HCT116 (cell line): Measurements from ENCODE around the gene ZSCAN21. TPM values are rescaled to one million over a fixed set of nuclear protein-coding genes. Genes with fewer than 3 reads are reported as not detected.

ENCODE experiments used
- ATAC-seq: fragments of 200-7000 bp; cut with Tn5 transposase; 2 replicates; pipeline ENCODE4 v1.9.1; 2020; ENCODE audit warnings: mild to moderate bottlenecking, moderate library complexity
- BruUV-seq: library from RNA; stranded (reverse); fragments of 400-500 nt; replicated peaks from 2 replicates; lab custom pipeline; 2021; lab: Mats Ljungman, UMichigan
- CTCF ChIA-PET: fragments of 300-600 bp; sonication (Branson Sonifier 250); formaldehyde crosslinking; loops from one replicate; lab custom pipeline; 2021; ENCODE audit warnings: antibody characterized with exemption; lab: Charles Lee
- POLR2A ChIA-PET: fragments of 300-600, 350-600 bp; sonication (Branson Sonifier 250); formaldehyde crosslinking; loops from one replicate; lab custom pipeline; 2021; ENCODE audit warnings: antibody characterized with exemption; lab: Charles Lee
- RAD21 ChIA-PET, 2 experiments: fragments of 300-600 bp; sonication (Branson Sonifier 250); formaldehyde crosslinking; loops; one replicate each; lab custom pipeline; 2023; ENCODE audit warnings: low total read pairs in 2 of 2; ENCODE audit not compliant: uncharacterized antibody in 2 of 2, unreplicated experiment in 2 of 2, low non-redundant PET in 1 of 2; lab: Charles Lee
- DNase-seq: peaks from one replicate; pipeline ENCODE4 v3.0.0-alpha.2; 2010; ENCODE audit warnings: low read depth, low spot score
- H2AFZ ChIP-seq: fragments of 200-600 bp; shearing (Covaris generic), sonication (generic); 2 replicates; pipeline ENCODE4 v1.6.1; 2017; ENCODE audit warnings: low read depth, mixed run types, mixed read lengths, antibody characterized with exemption, low read length; ENCODE audit not compliant: poor library complexity, severe bottlenecking
- H3K27ac ChIP-seq: 2 replicates; pipeline ENCODE4 v1.5.1; 2012; ENCODE audit warnings: low read depth, low read length
- H3K27me3 ChIP-seq: fragments of 200-600 bp; sonication (generic); 2 replicates; pipeline ENCODE4 v1.6.1; 2016; ENCODE audit warnings: mixed run types, low read length, mixed read lengths; ENCODE audit not compliant: insufficient read depth
- H3K36me3 ChIP-seq, 2 experiments: fragments of 200-500 bp in 1 of 2; fragments of 200-600 bp in 1 of 2; sonication (Bioruptor generic) in 1 of 2; sonication (generic) in 1 of 2; 2 replicates each; pipeline versions ENCODE4 v1.5.1 to v1.6.1; 2014 to 2016; ENCODE audit warnings: low read length in 2 of 2, inconsistent platforms in 1 of 2, mixed read lengths in 1 of 2, mixed run types in 1 of 2; ENCODE audit not compliant: insufficient read depth in 2 of 2, control insufficient read depth in 1 of 2
- H3K4me1 ChIP-seq, 2 experiments: fragments of 200-600 bp in 1 of 2; sonication (generic) in 1 of 2; 2 replicates each; pipeline versions ENCODE4 v1.5.1 to v1.6.1; 2012 to 2017; ENCODE audit warnings: low read length in 2 of 2, inconsistent platforms in 1 of 2, mild to moderate bottlenecking in 1 of 2, mixed read lengths in 1 of 2, mixed run types in 1 of 2, moderate library complexity in 1 of 2; ENCODE audit not compliant: insufficient read depth in 2 of 2, control insufficient read depth in 1 of 2
- H3K4me2 ChIP-seq: fragments of 200-600 bp; sonication (generic); 2 replicates; pipeline ENCODE4 v1.6.1; 2017; ENCODE audit warnings: mixed run types, low read length, mixed read lengths
- H3K4me3 ChIP-seq, 2 experiments: fragments of 200-600 bp in 1 of 2; sonication (generic) in 1 of 2; replicated peaks in 1 of 2; 2 replicates each; pipeline ENCODE4 v1.5.1; 2011 to 2016; ENCODE audit warnings: low read length in 2 of 2, control low read depth in 1 of 2, low read depth in 1 of 2, mild to moderate bottlenecking in 1 of 2, mixed read lengths in 1 of 2, mixed run types in 1 of 2
- H3K79me2 ChIP-seq: fragments of 200-600 bp; sonication (generic); 2 replicates; pipeline ENCODE4 v1.6.1; 2017; ENCODE audit warnings: mild to moderate bottlenecking, mixed run types, low read length, moderate library complexity, mixed read lengths; ENCODE audit not compliant: insufficient read depth
- H3K9ac ChIP-seq: fragments of 200-600 bp; sonication (generic); 2 replicates; pipeline ENCODE4 v1.6.1; 2016; ENCODE audit warnings: low read length, mixed read lengths
- H3K9me2 ChIP-seq: fragments of 200-600 bp; sonication (generic), shearing (Covaris generic); 2 replicates; pipeline ENCODE4 v1.6.1; 2017; ENCODE audit warnings: mixed run types, mild to moderate bottlenecking, moderate library complexity; ENCODE audit not compliant: insufficient read depth
- H3K9me3 ChIP-seq, 2 experiments: fragments of 200-500 bp in 1 of 2; fragments of 200-600 bp in 1 of 2; sonication (Bioruptor generic) in 1 of 2; sonication (generic) in 1 of 2; 2 replicates each; pipeline ENCODE4 v1.6.1; 2014 to 2017; ENCODE audit warnings: low read length in 2 of 2, mixed read lengths in 2 of 2, inconsistent platforms in 1 of 2, low read depth in 1 of 2, mild to moderate bottlenecking in 1 of 2, mixed run types in 1 of 2, moderate library complexity in 1 of 2; ENCODE audit not compliant: control insufficient read depth in 1 of 2, insufficient read depth in 1 of 2
- H4K20me1 ChIP-seq: fragments of 200-600 bp; sonication (generic), shearing (Covaris generic); 2 replicates; pipeline ENCODE4 v1.6.1; 2017; ENCODE audit warnings: mixed run types, mild to moderate bottlenecking, moderate library complexity; ENCODE audit not compliant: insufficient read depth
- CBX3 ChIP-seq: IDR thresholded peaks from 2 replicates; pipeline ENCODE4 v1.6.1; 2012; ENCODE audit warnings: low read depth
- CEBPB ChIP-seq: IDR thresholded peaks from 2 replicates; pipeline ENCODE4 v1.6.1; 2012; ENCODE audit warnings: low read depth
- EGR1 ChIP-seq: IDR thresholded peaks from 2 replicates; pipeline ENCODE4 v1.6.1; 2012; ENCODE audit warnings: low read depth
- ELF1 ChIP-seq: IDR thresholded peaks from 2 replicates; pipeline ENCODE4 v1.6.1; 2012; ENCODE audit warnings: low read depth, borderline replicate concordance
- EZH2phosphoT487 ChIP-seq: fragments of 200-600 bp; IDR thresholded peaks from 2 replicates; pipeline ENCODE4 v1.6.1; 2018; ENCODE audit warnings: antibody characterized with exemption, borderline replicate concordance
- JUND ChIP-seq: IDR thresholded peaks from 2 replicates; pipeline ENCODE4 v1.6.1; 2012
- RAD21 ChIP-seq: IDR thresholded peaks from 2 replicates; pipeline ENCODE4 v1.6.1; 2012; ENCODE audit warnings: low read depth, mild to moderate bottlenecking
- SIN3A ChIP-seq: IDR thresholded peaks from 2 replicates; pipeline ENCODE4 v1.6.1; 2012; ENCODE audit warnings: low read depth
- SRF ChIP-seq: IDR thresholded peaks from 2 replicates; pipeline ENCODE4 v1.6.1; 2012; ENCODE audit warnings: low read depth
- TCF7L2 ChIP-seq: IDR thresholded peaks from 2 replicates; pipeline ENCODE4 v1.7.0; 2011; ENCODE audit warnings: borderline replicate concordance, inconsistent platforms; ENCODE audit not compliant: insufficient read depth, insufficient read length; ENCODE audit errors: extremely low read depth
- YY1 ChIP-seq: IDR thresholded peaks from 2 replicates; pipeline ENCODE4 v1.6.1; 2011; ENCODE audit warnings: low read length, low read depth, moderate library complexity, mild to moderate bottlenecking; ENCODE audit not compliant: insufficient replicate concordance; ENCODE audit errors: extremely low read depth
- ZFX ChIP-seq: fragments of 450-650 bp; IDR thresholded peaks from 2 replicates; pipeline ENCODE4 v1.6.1; 2017
- ZNF274 ChIP-seq: fragments of 200-500 bp; sonication (Bioruptor generic); IDR thresholded peaks from 2 replicates; pipeline ENCODE4 v1.6.1; 2014; ENCODE audit warnings: mild to moderate bottlenecking, low read depth, low read length, inconsistent platforms
- intact Hi-C: fragments of 100-400 bp; cut with micrococcal nuclease; formaldehyde crosslinking; loops from 2 replicates; pipeline ENCODE4 v1.10.0; 2022
- total RNA-seq: library from RNA; stranded (reverse); gene quantifications from one replicate; pipeline ENCODE4 v1.2.1, GENCODE V29; 2021; ENCODE audit not compliant: unreplicated experiment
- TF ChIP-seq, protein P1 (sequence below): IDR thresholded peaks from 2 replicates; pipeline ENCODE4 v1.6.1; 2012
- TF ChIP-seq, protein P2 (sequence below): IDR thresholded peaks from 2 replicates; pipeline ENCODE4 v1.6.1; 2012; ENCODE audit warnings: low read depth

ZSCAN21 gene
- total RNA-seq, 1 experiment from 2014 or later: 10.3 TPM

DNA sequence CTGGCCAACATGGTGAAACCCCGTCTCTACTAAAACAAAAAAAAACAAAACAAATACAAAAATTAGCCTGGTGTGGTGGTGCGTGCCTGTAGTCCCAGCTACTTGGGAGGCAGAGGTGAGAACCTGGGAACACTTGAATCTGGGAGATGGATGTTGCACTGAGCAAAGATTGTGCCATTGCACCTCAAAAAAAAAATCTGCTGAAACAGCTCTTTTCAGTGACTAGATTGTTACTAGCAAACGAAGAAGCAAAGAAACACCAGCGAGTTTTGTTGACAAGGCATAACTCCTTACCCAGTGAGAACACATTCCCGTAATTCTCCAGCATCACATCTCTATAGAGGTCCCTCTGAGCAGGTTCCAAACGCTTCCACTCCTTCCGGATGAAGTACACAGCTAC, 25.3 kb downstream of the ZSCAN21 start:
- H2AFZ ChIP-seq: no peak overlapping the region
- no peak overlapping the region for H3K27ac ChIP-seq
- TF ChIP-seq, protein P1, sequence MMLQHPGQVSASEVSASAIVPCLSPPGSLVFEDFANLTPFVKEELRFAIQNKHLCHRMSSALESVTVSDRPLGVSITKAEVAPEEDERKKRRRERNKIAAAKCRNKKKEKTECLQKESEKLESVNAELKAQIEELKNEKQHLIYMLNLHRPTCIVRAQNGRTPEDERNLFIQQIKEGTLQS: no peak
- TF ChIP-seq ELF1 (no peak), JUND (no peak), CEBPB (no peak), ZNF274 (no peak), EZH2phosphoT487 (no peak), SIN3A (no peak)
- BruUV-seq: no TSS peak
- peaks cover 81 to 90% of the 10 kb centered on the region in 2 experiments for H3K36me3 ChIP-seq
- no peak for DNase-seq
- POLR2A ChIA-PET: no interaction called here
- CTCF ChIA-PET: no interaction called here
- RAD21 ChIA-PET: interaction anchor here in 1 of 2 experiments (0.5 kb wide), 1 partner anchor 86 kb away, joined by 3 read pairs; no protein-coding TSS in a partner anchor
- no peak overlapping the region for H3K4me2 ChIP-seq
- peaks cover 2 to 5% of the 10 kb centered on the region in 2 experiments; a peak in 3 of 4 replicates for H3K4me1 ChIP-seq
- H3K27me3 ChIP-seq: no peaks in the 10 kb centered on the region
- peaks cover 22 to 29% of the 10 kb centered on the region in 2 experiments; a peak in 3 of 4 replicates for H3K9me3 ChIP-seq
- no peaks in the 10 kb centered on the region for H3K9me2 ChIP-seq
- peaks cover 49% of the 10 kb centered on the region for H3K79me2 ChIP-seq
- no peak overlapping the region for H3K9ac ChIP-seq
- no peaks in the 10 kb centered on the region for H4K20me1 ChIP-seq
- ATAC-seq: no peak
- intact Hi-C loops: no loop called here
- no peak overlapping the region for H3K4me3 ChIP-seq

DNA sequence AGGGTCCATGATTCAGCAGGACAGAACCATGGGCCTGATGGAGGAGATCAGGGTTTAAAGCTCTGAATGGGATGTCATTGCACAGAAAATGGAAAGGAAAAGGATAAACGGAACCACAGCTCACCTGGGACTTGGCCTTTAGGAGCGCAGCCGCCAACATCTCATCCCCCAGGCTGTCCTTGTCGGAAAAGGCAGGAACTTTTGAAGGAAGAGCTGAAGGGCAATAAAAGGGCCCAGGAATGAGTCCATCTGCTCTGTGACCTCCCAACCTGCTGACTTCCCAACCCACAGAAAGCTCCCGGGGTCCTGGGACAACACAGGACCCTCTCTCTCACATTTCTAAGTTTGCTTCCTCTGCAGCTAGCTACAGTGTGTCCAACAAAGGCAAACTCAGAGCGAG, 25.8 kb downstream of the ZSCAN21 start:
- peaks cover 8 to 9% of the 10 kb centered on the region in 2 experiments for H3K4me1 ChIP-seq
- H3K9me2 ChIP-seq: no peaks in the 10 kb centered on the region
- no peak overlapping the region for H3K9ac ChIP-seq
- H2AFZ ChIP-seq: no peak overlapping the region
- no peaks in the 10 kb centered on the region for H3K27me3 ChIP-seq
- H3K9me3 ChIP-seq: peaks cover 17 to 26% of the 10 kb centered on the region in 2 experiments; a peak in 3 of 4 replicates
- H3K4me3 ChIP-seq: no peak overlapping the region
- no peak overlapping the region for H3K27ac ChIP-seq
- no peak for DNase-seq
- peaks cover 75 to 88% of the 10 kb centered on the region in 2 experiments for H3K36me3 ChIP-seq
- no peaks in the 10 kb centered on the region for H4K20me1 ChIP-seq
- ChIA-PET POLR2A (no interaction called here), RAD21 (interaction anchor here in 1 of 2 experiments (0.5 kb wide), 1 partner anchor 87 kb away, joined by 3 read pairs; no protein-coding TSS in a partner anchor), CTCF (no interaction called here)
- no peak for ATAC-seq
- intact Hi-C loops: no loop called here
- H3K4me2 ChIP-seq: no peak overlapping the region
- BruUV-seq: no TSS peak
- H3K79me2 ChIP-seq: peaks cover 55% of the 10 kb centered on the region
- TF ChIP-seq SRF (no peak), ZFX (no peak), TCF7L2 (no peak), EGR1 (no peak), CBX3 (no peak), YY1 (no peak), RAD21 (no peak)
- TF ChIP-seq, protein P1: no peak
- TF ChIP-seq, protein P2, sequence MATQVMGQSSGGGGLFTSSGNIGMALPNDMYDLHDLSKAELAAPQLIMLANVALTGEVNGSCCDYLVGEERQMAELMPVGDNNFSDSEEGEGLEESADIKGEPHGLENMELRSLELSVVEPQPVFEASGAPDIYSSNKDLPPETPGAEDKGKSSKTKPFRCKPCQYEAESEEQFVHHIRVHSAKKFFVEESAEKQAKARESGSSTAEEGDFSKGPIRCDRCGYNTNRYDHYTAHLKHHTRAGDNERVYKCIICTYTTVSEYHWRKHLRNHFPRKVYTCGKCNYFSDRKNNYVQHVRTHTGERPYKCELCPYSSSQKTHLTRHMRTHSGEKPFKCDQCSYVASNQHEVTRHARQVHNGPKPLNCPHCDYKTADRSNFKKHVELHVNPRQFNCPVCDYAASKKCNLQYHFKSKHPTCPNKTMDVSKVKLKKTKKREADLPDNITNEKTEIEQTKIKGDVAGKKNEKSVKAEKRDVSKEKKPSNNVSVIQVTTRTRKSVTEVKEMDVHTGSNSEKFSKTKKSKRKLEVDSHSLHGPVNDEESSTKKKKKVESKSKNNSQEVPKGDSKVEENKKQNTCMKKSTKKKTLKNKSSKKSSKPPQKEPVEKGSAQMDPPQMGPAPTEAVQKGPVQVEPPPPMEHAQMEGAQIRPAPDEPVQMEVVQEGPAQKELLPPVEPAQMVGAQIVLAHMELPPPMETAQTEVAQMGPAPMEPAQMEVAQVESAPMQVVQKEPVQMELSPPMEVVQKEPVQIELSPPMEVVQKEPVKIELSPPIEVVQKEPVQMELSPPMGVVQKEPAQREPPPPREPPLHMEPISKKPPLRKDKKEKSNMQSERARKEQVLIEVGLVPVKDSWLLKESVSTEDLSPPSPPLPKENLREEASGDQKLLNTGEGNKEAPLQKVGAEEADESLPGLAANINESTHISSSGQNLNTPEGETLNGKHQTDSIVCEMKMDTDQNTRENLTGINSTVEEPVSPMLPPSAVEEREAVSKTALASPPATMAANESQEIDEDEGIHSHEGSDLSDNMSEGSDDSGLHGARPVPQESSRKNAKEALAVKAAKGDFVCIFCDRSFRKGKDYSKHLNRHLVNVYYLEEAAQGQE: no peak
